Heart left ventricle (tissue), 13 donors: ENCODE measurements around the gene CCNA1.

Experiments
- CTCF ChIP-seq, 12 donors: fragments of 200-600 bp; sonication (generic) in 4 of 12; IDR thresholded peaks; one replicate each; pipeline versions ENCODE4 v1.5.0 to v1.8.0; 2018 to 2022; ENCODE audit warnings: antibody characterized with exemption in 12 of 12, mild to moderate bottlenecking in 5 of 12
- POLR2A ChIP-seq, 2 donors: fragments of 450-650 bp; IDR thresholded peaks; one replicate each; pipeline ENCODE4 v1.6.1; 2017; ENCODE audit warnings: antibody characterized with exemption in 2 of 2, mild to moderate bottlenecking in 2 of 2, moderate library complexity in 2 of 2
- donor health status: ischemic (EF 13 %, LVEDD 7.1; RV severe dilation, severe dysfunction).
- donor health status: DM: no; HTN: yes; CAD: no.
- donor health status: DM: no; HTN: no; CAD: no.
- donor health status: ischemic (EF 25% LVEDD 6.9; RV normal size, moderate dysfunction).
- donor health status: ischemic (EF 25% LVEDD 5.7; RV mildly dilated, moderate dysfunction).
- donor health status: ischemic (EF 35%, LVEDD 5.7; RV mildly dilated, moderate dysfunction).
- donor health status: nonischemic (EF 11% LVEDD 7.7; RV severe dilation, severe dysfunction).
- donor health status: DM: yes; HTN: yes; CAD: no.
- donor health status: PGD.
- donor health status: ischemic (EF 29% LVEDD 5.4; RV normal size, mild dysfunction).
- donor health status: nonischemic (EF 23%, LVEDD 6.1; RV moderate dilation, normal function).

GRCh38 chr13:36438594-36439483, 6.5 kb downstream of the CCNA1 start:
- TF ChIP-seq POLR2A (IDR thresholded peaks at IDR 0.05) (no peak), CTCF (IDR thresholded peaks at IDR 0.05) (no peak)
